NCI-H187 (cell line): ENCODE results near the gene MRTFA.

Experiments
- DNase-seq, 2 experiments: peaks; one replicate each; lab custom pipeline; 2025; lab: John Stamatoyannopoulos, UW

MRTFA gene

GRCh38 chr22:40491990-40492631, 144.4 kb downstream of the MRTFA start:
- no peak for DNase-seq

- no peak for DNase-seq
These were observed 148.8 kb downstream of the MRTFA start for GRCh38 chr22:40487663-40488249.

GRCh38 chr22:40486962-40487602, 149.4 kb downstream of the MRTFA start:
- DNase-seq = no peak

- no peak for DNase-seq
These were observed 150.5 kb downstream of the MRTFA start for GRCh38 chr22:40485813-40486667.

- DNase-seq = no peak
These were observed 151.4 kb downstream of the MRTFA start for GRCh38 chr22:40484906-40485669.

GRCh38 chr22:40482886-40483285, 153.6 kb downstream of the MRTFA start:
- DNase-seq = no peak

- DNase-seq = no peak
These were observed 154.1 kb downstream of the MRTFA start for GRCh38 chr22:40482391-40482790.

- no peak for DNase-seq
These were observed 155.5 kb downstream of the MRTFA start for GRCh38 chr22:40480996-40481395.

- DNase-seq = no peak
These were observed 156.5 kb downstream of the MRTFA start for GRCh38 chr22:40479887-40480538.

- DNase-seq = no peak
These were observed 157.3 kb downstream of the MRTFA start for GRCh38 chr22:40479126-40479800.

- DNase-seq = no peak
These were observed 158.0 kb downstream of the MRTFA start for GRCh38 chr22:40478338-40479125.

- DNase-seq = no peak
These were observed 158.7 kb downstream of the MRTFA start for GRCh38 chr22:40477683-40478337.

GRCh38 chr22:40476341-40476740, 160.2 kb downstream of the MRTFA start:
- DNase-seq = no peak

- DNase-seq = no peak
These were observed 162.8 kb downstream of the MRTFA start for GRCh38 chr22:40473703-40474102.

GRCh38 chr22:40472579-40472978, 163.9 kb downstream of the MRTFA start:
- no peak for DNase-seq

- no peak for DNase-seq
These were observed 164.5 kb downstream of the MRTFA start for GRCh38 chr22:40472051-40472450.

GRCh38 chr22:40469181-40469580, 167.3 kb downstream of the MRTFA start:
- no peak for DNase-seq

- DNase-seq = no peak
These were observed 167.9 kb downstream of the MRTFA start for GRCh38 chr22:40468616-40469015.

- DNase-seq = no peak
These were observed 169.5 kb downstream of the MRTFA start for GRCh38 chr22:40466976-40467375.
